Smooth muscle cell (in vitro differentiated cells): ENCODE results near the gene SCUBE1. TPM values are rescaled to one million over a fixed set of nuclear protein-coding genes. Genes with fewer than 3 reads are reported as not detected.

Experiments
- DNase-seq: peaks from one replicate; lab custom pipeline; 2025; ENCODE audit not compliant: unreplicated experiment; lab: John Stamatoyannopoulos, UW
- H2AFZ ChIP-seq: fragments of 200-600 bp; sonication (generic); 2 replicates; pipeline ENCODE4 v1.6.0; 2016; ENCODE audit warnings: antibody characterized with exemption, low read depth, mild to moderate bottlenecking
- H3F3A ChIP-seq: fragments of 200-600 bp; sonication (generic); 2 replicates; pipeline ENCODE4 v1.6.0; 2017; ENCODE audit warnings: antibody characterized with exemption, low read depth
- H3K27ac ChIP-seq: fragments of 200-600 bp; sonication (generic); 2 replicates; pipeline ENCODE4 v1.5.1; 2016; ENCODE audit warnings: low read depth, mild to moderate bottlenecking
- H3K27me3 ChIP-seq: fragments of 200-600 bp; sonication (generic); 2 replicates; pipeline ENCODE4 v1.6.1; 2016; ENCODE audit warnings: low read depth, mild to moderate bottlenecking
- H3K36me3 ChIP-seq: fragments of 200-600 bp; sonication (generic); 2 replicates; pipeline ENCODE4 v1.5.1; 2016; ENCODE audit warnings: low read depth
- H3K4me1 ChIP-seq: fragments of 200-600 bp; sonication (generic); 2 replicates; pipeline ENCODE4 v1.5.1; 2016; ENCODE audit warnings: low read depth
- H3K4me2 ChIP-seq: fragments of 200-600 bp; sonication (generic); 2 replicates; pipeline ENCODE4 v1.6.0; 2016; ENCODE audit warnings: mild to moderate bottlenecking
- H3K4me3 ChIP-seq: fragments of 200-600 bp; sonication (generic); 2 replicates; pipeline ENCODE4 v1.5.1; 2016; ENCODE audit warnings: mild to moderate bottlenecking
- H3K79me2 ChIP-seq: fragments of 200-600 bp; sonication (generic); 2 replicates; pipeline ENCODE4 v1.6.0; 2016; ENCODE audit warnings: low read depth, mild to moderate bottlenecking
- H3K9ac ChIP-seq: fragments of 200-600 bp; sonication (generic); 2 replicates; pipeline ENCODE4 v1.6.0; 2016; ENCODE audit warnings: low read depth
- H3K9me3 ChIP-seq: fragments of 200-600 bp; sonication (generic); replicated peaks from 2 replicates; pipeline ENCODE4 v1.5.1; 2016; ENCODE audit warnings: low read depth
- H4K20me1 ChIP-seq: fragments of 200-600 bp; sonication (generic); 2 replicates; pipeline ENCODE4 v1.6.0; 2016; ENCODE audit warnings: low read depth
- CTCF ChIP-seq: fragments of 200-600 bp; sonication (generic); IDR thresholded peaks from 2 replicates; pipeline ENCODE4 v1.5.1; 2017; ENCODE audit warnings: borderline replicate concordance, mild to moderate bottlenecking, antibody characterized with exemption; ENCODE audit not compliant: insufficient read depth, poor library complexity, severe bottlenecking
- WGBS: methylation state at CpG from one replicate; pipeline ENCODE4 v1.1.7; 2016; ENCODE audit warnings: low lambda C conversion rate; 5-methylcytosine and 5-hydroxymethylcytosine counted together
- polyA plus RNA-seq: library from polyadenylated mRNA; unstranded; fragments of >200 nt; fragmentation: Nextera tagmentation; extraction: Ambion mirVana; gene quantifications from 2 replicates; pipeline ENCODE4 v1.2.1, GENCODE V29; 2016
- total RNA-seq: library from RNA; depleted of rRNA; stranded (reverse); fragments of >200 nt; gene quantifications from 2 replicates; pipeline ENCODE4 v1.2.3, GENCODE V29; 2014

Gene SCUBE1
- total and polyA plus RNA-seq, 2 experiments from 2014 or later = 13.4 to 16.3 TPM

- H3K27ac ChIP-seq = no peak overlapping the region
- peaks cover 17% of the 10 kb centered on the region for H4K20me1 ChIP-seq
- DNase-seq = no peak
- no peaks in the 10 kb centered on the region for H3K79me2 ChIP-seq
- TF ChIP-seq CTCF = no peak
- no peaks in the 10 kb centered on the region for H3K36me3 ChIP-seq
- WGBS = 95% methylated on average over 12 of the region's 13 CpGs
- H3K27me3 ChIP-seq = no peaks in the 10 kb centered on the region
- H3F3A ChIP-seq = no peaks in the 10 kb centered on the region
- H3K4me2 ChIP-seq = no peak overlapping the region
- no peak overlapping the region for H3K9ac ChIP-seq
- no peaks in the 10 kb centered on the region for H3K9me3 ChIP-seq
- H2AFZ ChIP-seq = no peak overlapping the region
- H3K4me3 ChIP-seq = no peak overlapping the region
- peaks cover 12% of the 10 kb centered on the region for H3K4me1 ChIP-seq
Measured at GRCh38 chr22:43181321-43182076, 161.7 kb downstream of the SCUBE1 start.

DNA sequence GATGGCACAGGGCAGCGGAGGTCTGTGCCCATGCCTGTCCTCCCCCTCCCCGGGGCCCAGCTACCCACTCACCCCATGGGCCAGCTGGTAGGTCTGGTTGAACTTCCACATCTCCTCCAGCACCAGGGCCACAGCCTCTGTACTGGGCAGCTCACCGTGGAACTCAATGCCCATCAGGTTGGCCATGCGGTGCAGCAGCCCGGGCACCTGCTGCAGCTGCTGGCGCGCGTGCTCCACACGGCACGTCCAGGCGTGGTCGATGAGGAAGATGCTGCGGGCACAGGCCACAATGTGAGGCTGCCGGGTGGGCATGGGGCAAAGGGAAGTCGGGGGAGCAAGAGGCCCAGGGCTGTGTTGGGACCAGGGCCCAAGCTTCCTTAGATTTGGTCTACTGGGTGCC lies 162.5 kb downstream of the SCUBE1 start:
- Histone ChIP-seq H4K20me1 (peaks cover 17% of the 10 kb centered on the region), H3K36me3 (no peaks in the 10 kb centered on the region), H3K9ac (no peak overlapping the region), H3F3A (no peaks in the 10 kb centered on the region), H3K27me3 (no peaks in the 10 kb centered on the region), H3K27ac (no peak overlapping the region), H3K9me3 (no peaks in the 10 kb centered on the region), H3K4me1 (peaks cover 6% of the 10 kb centered on the region), H3K79me2 (no peaks in the 10 kb centered on the region), H3K4me2 (no peak overlapping the region), H2AFZ (no peak overlapping the region), H3K4me3 (no peak overlapping the region)
- no peak for TF ChIP-seq CTCF
- WGBS = 98% methylated on average over 15 of the region's 15 CpGs
- DNase-seq = no peak

DNA sequence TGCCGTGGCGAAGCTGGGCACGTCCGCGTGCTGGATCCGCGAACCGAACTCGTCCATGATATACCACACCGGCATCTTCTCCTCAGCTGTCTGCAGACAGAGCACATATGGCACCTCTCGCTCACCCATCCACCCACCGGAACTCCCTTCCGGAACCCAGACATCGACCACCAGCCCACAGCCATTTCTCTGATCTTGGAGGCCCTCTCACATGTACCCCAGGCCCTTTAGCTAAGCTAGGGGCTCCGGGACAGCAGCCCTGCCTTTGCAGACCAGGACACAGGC lies 163.3 kb downstream of the SCUBE1 start:
- Histone ChIP-seq H3K79me2 (no peaks in the 10 kb centered on the region), H3K4me3 (no peak overlapping the region), H3K27me3 (no peaks in the 10 kb centered on the region), H3K27ac (no peak overlapping the region), H3K9ac (no peak overlapping the region), H3K4me1 (peaks cover 3% of the 10 kb centered on the region), H3K36me3 (no peaks in the 10 kb centered on the region), H3F3A (no peaks in the 10 kb centered on the region), H3K4me2 (no peak overlapping the region), H4K20me1 (peaks cover 17% of the 10 kb centered on the region), H2AFZ (no peak overlapping the region), H3K9me3 (no peaks in the 10 kb centered on the region)
- DNase-seq = no peak
- 97% methylated on average over 5 of the region's 15 CpGs for WGBS
- no peak for TF ChIP-seq CTCF

GRCh38 chr22:43179146-43179910 lies 163.8 kb downstream of the SCUBE1 start:
- H3K36me3 ChIP-seq = no peaks in the 10 kb centered on the region
- H3K27me3 ChIP-seq = no peaks in the 10 kb centered on the region
- no peaks in the 10 kb centered on the region for H3F3A ChIP-seq
- WGBS = 99% methylated on average over 25 of the region's 25 CpGs
- no peak overlapping the region for H3K27ac ChIP-seq
- peaks cover 3% of the 10 kb centered on the region for H3K4me1 ChIP-seq
- no peak overlapping the region for H3K9ac ChIP-seq
- no peaks in the 10 kb centered on the region for H3K9me3 ChIP-seq
- no peaks in the 10 kb centered on the region for H3K79me2 ChIP-seq
- H3K4me2 ChIP-seq = no peak overlapping the region
- no peak for DNase-seq
- H2AFZ ChIP-seq = no peak overlapping the region
- peaks cover 12% of the 10 kb centered on the region for H4K20me1 ChIP-seq
- no peak for TF ChIP-seq CTCF
- no peak overlapping the region for H3K4me3 ChIP-seq
